ENCODE results near the gene HDAC4. TPM values are rescaled to one million over a fixed set of nuclear protein-coding genes. Genes with fewer than 3 reads are reported as not detected.

Gene HDAC4
- total and polyA plus RNA-seq, 8 donors, result 1.7 to 98.8 (median 24.5) TPM

DNA sequence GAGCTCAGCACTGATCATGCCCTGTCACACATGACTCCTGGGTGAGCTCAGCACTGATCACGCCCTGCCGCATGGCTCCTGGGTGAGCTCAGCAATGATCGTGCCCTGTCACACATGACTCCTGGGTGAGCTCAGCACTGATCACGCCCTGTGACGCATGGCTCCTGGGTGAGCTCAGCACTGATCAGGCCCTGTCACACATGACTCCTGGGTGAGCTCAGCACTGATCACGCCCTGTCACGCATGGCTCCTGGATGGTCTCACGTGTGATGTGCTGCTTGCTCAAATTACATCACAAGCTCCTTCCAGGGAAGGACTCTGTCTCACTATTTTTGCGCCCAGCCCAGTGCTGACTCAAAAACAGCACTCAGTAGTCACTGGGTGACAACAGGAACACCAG is 258.0 kb downstream of the HDAC4 start:
- Histone ChIP-seq H3K36me3 (peaks cover 37 to 96% (median 93%) of the 10 kb centered on the region in 4 donors), H3K4me1 (peaks cover 0 to 17% (median 7%) of the 10 kb centered on the region in 4 donors), H3K4me3 (no peak overlapping the region), H3K27ac (no peak overlapping the region), H3K27me3 (no peaks in the 10 kb centered on the region), H3K9me3 (no peaks in the 10 kb centered on the region)
- 82 to 98% (median 97%) methylated on average over 9 of the region's 9 CpGs for WGBS, 5 donors
- intact Hi-C loops (cut with DNase I; ENCODE audit: low total_unique reads), result no loop called here
- TF ChIP-seq EP300 (IDR thresholded peaks at IDR 0.05), result no peak
- TF ChIP-seq, protein P1, sequence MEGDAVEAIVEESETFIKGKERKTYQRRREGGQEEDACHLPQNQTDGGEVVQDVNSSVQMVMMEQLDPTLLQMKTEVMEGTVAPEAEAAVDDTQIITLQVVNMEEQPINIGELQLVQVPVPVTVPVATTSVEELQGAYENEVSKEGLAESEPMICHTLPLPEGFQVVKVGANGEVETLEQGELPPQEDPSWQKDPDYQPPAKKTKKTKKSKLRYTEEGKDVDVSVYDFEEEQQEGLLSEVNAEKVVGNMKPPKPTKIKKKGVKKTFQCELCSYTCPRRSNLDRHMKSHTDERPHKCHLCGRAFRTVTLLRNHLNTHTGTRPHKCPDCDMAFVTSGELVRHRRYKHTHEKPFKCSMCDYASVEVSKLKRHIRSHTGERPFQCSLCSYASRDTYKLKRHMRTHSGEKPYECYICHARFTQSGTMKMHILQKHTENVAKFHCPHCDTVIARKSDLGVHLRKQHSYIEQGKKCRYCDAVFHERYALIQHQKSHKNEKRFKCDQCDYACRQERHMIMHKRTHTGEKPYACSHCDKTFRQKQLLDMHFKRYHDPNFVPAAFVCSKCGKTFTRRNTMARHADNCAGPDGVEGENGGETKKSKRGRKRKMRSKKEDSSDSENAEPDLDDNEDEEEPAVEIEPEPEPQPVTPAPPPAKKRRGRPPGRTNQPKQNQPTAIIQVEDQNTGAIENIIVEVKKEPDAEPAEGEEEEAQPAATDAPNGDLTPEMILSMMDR (IDR thresholded peaks at IDR 0.05), result no peak
- no peak for TF ChIP-seq POLR2A (IDR thresholded peaks at IDR 0.05)
- TF ChIP-seq POLR2AphosphoS5 (IDR thresholded peaks at IDR 0.05), result no peak
- no peak for DNase-seq

DNA sequence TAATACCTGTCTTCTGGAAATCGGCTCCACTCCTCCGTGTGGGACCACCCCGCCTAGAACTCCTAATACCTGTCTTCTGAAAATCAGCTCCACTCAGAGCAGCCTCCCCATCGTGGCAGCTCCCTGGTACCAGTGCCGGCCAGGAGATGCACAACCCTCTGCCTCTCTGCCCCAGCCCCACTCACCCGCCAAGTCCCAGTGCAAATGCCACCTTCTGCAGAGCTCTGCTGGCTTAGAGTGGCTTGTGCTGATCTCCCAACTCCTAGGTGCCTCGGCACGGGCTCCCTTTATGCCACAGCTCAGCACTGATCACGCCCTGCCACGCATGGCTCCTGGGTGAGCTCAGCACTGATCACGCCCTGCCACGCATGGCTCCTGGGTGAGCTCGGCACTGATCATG is 258.5 kb downstream of the HDAC4 start:
- TF ChIP-seq, protein P1 (IDR thresholded peaks at IDR 0.05), result no peak
- TF ChIP-seq POLR2AphosphoS5 (IDR thresholded peaks at IDR 0.05) (no peak), POLR2A (IDR thresholded peaks at IDR 0.05) (no peak), EP300 (IDR thresholded peaks at IDR 0.05) (no peak)
- no peak overlapping the region for H3K27ac ChIP-seq
- peaks cover 0 to 17% (median 7%) of the 10 kb centered on the region in 4 donors for H3K4me1 ChIP-seq
- no peak overlapping the region for H3K4me3 ChIP-seq
- 90 to 98% (median 95%) methylated on average over 8 to 13 of the region's 13 CpGs for WGBS, 5 donors
- H3K27me3 ChIP-seq, result no peaks in the 10 kb centered on the region
- H3K9me3 ChIP-seq, result no peaks in the 10 kb centered on the region
- peaks cover 37 to 96% (median 93%) of the 10 kb centered on the region in 4 donors for H3K36me3 ChIP-seq
- no peak for DNase-seq
- intact Hi-C loops (cut with DNase I; ENCODE audit: low total_unique reads), result no loop called here

DNA sequence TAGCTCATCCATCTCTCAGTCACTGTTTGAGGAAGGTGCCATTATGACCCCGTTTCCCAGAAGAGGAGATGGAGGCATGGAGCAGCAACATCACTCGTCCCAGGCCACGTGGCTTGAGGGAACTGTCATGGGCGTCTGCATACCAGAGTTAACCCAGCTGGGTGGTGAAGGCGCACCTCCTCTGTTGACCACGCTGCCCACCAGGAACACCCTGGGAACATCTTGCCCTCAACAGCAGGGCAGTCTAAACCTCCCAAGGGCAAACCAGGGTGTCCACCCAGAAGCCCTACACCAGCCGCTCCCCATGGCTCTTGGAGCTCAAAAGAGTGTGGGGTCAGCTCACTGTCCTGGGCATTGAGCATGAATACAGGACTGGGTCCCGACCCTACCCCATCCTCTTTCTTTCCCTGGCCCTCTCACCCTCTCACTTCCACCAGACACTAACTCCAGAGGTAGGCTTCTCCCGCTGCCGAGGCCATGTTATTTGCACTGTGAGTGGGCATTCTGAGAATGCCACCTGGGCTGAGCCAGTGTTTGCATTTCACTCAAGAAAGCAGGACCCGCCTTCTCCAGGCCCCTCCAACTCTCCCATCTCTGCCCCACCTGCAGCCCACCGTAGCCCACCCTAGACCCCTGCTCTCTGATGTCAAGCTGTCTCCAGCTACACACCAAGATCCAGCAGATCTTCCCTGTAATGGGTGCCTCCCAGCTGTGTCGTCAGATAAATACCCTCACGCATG is 259.6 kb downstream of the HDAC4 start:
- H3K9me3 ChIP-seq, result no peaks in the 10 kb centered on the region
- no peak overlapping the region for H3K27ac ChIP-seq
- no peak for DNase-seq
- intact Hi-C loops (cut with DNase I; ENCODE audit: low total_unique reads), result no loop called here
- WGBS, 5 donors, result 94 to 96% (median 95%) methylated on average over 14 of the region's 14 CpGs
- H3K4me3 ChIP-seq, result no peak overlapping the region
- H3K27me3 ChIP-seq, result no peaks in the 10 kb centered on the region
- peaks cover 0 to 17% (median 7%) of the 10 kb centered on the region in 4 donors for H3K4me1 ChIP-seq
- no peak for TF ChIP-seq POLR2A (IDR thresholded peaks at IDR 0.05)
- no peak for TF ChIP-seq EP300 (IDR thresholded peaks at IDR 0.05)
- TF ChIP-seq POLR2AphosphoS5 (IDR thresholded peaks at IDR 0.05), result no peak
- TF ChIP-seq, protein P1 (IDR thresholded peaks at IDR 0.05), result no peak
- peaks cover 42 to 98% (median 96%) of the 10 kb centered on the region in 4 donors for H3K36me3 ChIP-seq

DNA sequence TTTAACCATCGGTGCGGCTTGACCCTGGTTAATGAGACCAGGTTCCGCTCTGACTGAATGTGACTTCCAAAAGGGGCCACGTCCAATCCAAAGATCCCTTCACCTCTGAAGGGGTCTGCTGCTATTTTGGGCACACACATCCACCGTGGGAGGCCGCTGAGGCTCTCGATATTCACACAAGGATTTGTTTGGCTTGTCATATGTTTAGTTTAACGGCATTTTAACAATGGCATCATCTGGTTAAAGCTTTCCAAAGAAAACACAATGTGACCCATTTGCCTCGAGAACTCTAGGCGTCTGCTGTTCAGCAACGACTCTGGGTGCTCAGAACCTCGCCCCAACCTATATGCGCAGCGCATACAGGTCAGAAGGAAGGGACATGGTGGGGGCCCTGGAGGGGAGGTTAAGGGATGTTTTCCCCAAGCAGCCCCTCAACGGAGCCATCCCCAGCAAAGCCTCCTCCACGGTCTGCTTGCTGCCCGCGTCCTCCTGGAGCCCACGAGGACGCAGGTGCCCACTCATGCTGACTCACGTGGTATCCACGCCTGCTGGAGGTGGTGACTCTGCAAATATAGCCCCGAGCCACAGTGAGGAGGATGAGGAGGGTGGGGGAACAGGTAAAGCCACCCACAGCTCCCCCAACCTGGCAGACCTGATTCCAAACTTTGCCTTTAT is 260.3 kb downstream of the HDAC4 start:
- Histone ChIP-seq H3K4me3 (no peak overlapping the region), H3K27me3 (no peaks in the 10 kb centered on the region), H3K9me3 (no peaks in the 10 kb centered on the region), H3K27ac (no peak overlapping the region), H3K36me3 (peaks cover 37 to 99% (median 96%) of the 10 kb centered on the region in 4 donors), H3K4me1 (peaks cover 0 to 17% (median 7%) of the 10 kb centered on the region in 4 donors)
- intact Hi-C loops (cut with DNase I; ENCODE audit: low total_unique reads), result no loop called here
- WGBS, 5 donors, result 86 to 92% (median 87%) methylated on average over 22 to 23 of the region's 23 CpGs
- no peak for TF ChIP-seq POLR2AphosphoS5 (IDR thresholded peaks at IDR 0.05)
- no peak for TF ChIP-seq POLR2A (IDR thresholded peaks at IDR 0.05)
- TF ChIP-seq EP300 (IDR thresholded peaks at IDR 0.05), result no peak
- TF ChIP-seq, protein P1 (IDR thresholded peaks at IDR 0.05), result no peak
- no peak for DNase-seq

All from stomach (tissue), 9 donors.